Esophagus (tissue), 2 donors: Measurements from ENCODE around the gene COMMD10. TPM values are rescaled to one million over a fixed set of nuclear protein-coding genes. Genes with fewer than 3 reads are reported as not detected.
"Not testable (repeated sequence)": the region's sequence is repeated elsewhere in the genome, so short reads cannot be mapped to it uniquely, and the experiment has no call there.

ENCODE experiments used
- H3K27ac ChIP-seq, 2 donors: one replicate each; pipeline ENCODE4 v1.5.1; 2013; ENCODE audit warnings: low read depth in 2 of 2, mild to moderate bottlenecking in 2 of 2, inconsistent platforms in 1 of 2, low read length in 1 of 2, moderate library complexity in 1 of 2
- H3K27me3 ChIP-seq, 2 donors: one replicate each; pipeline ENCODE4 v1.6.1; 2013; ENCODE audit warnings: low read length in 2 of 2, control low read depth in 1 of 2, mild to moderate bottlenecking in 1 of 2; ENCODE audit not compliant: insufficient read depth in 2 of 2, control insufficient read depth in 1 of 2
- H3K36me3 ChIP-seq, 2 donors: one replicate each; pipeline ENCODE4 v1.6.1; 2013; ENCODE audit warnings: low read length in 1 of 2; ENCODE audit not compliant: control insufficient read depth in 2 of 2, insufficient read depth in 2 of 2
- H3K4me1 ChIP-seq, 2 donors: one replicate each; pipeline ENCODE4 v1.6.1; 2013; ENCODE audit warnings: low read length in 1 of 2; ENCODE audit not compliant: control insufficient read depth in 2 of 2, insufficient read depth in 2 of 2
- H3K4me3 ChIP-seq, 2 donors: one replicate each; pipeline ENCODE4 v1.5.1; 2013; ENCODE audit warnings: low read length in 2 of 2, mild to moderate bottlenecking in 2 of 2, low read depth in 1 of 2, moderate library complexity in 1 of 2
- H3K9me3 ChIP-seq, 2 donors: one replicate each; pipeline ENCODE4 v1.6.1; 2013; ENCODE audit warnings: mild to moderate bottlenecking in 2 of 2, low read depth in 1 of 2, low read length in 1 of 2, moderate library complexity in 1 of 2; ENCODE audit not compliant: control insufficient read depth in 2 of 2, insufficient read depth in 1 of 2
- WGBS, 2 donors: extraction: QIAGEN DNeasy Blood & Tissue Kit; methylation state at CpG; one replicate each; pipeline ENCODE4 v1.1.7; 2013; 5-methylcytosine and 5-hydroxymethylcytosine counted together
- polyA plus RNA-seq, 2 donors: library from polyadenylated mRNA; stranded (reverse); fragments of 200-250 nt; gene quantifications; one replicate each; pipeline ENCODE4 v1.2.3, GENCODE V29; 2013
- donor health status: healthy with polysubstance abuse.
- donor health status: Bipolar disorder and iron deficiency.

Gene COMMD10
- polyA plus RNA-seq, 2 donors = 13.2 to 19.8 TPM

DNA sequence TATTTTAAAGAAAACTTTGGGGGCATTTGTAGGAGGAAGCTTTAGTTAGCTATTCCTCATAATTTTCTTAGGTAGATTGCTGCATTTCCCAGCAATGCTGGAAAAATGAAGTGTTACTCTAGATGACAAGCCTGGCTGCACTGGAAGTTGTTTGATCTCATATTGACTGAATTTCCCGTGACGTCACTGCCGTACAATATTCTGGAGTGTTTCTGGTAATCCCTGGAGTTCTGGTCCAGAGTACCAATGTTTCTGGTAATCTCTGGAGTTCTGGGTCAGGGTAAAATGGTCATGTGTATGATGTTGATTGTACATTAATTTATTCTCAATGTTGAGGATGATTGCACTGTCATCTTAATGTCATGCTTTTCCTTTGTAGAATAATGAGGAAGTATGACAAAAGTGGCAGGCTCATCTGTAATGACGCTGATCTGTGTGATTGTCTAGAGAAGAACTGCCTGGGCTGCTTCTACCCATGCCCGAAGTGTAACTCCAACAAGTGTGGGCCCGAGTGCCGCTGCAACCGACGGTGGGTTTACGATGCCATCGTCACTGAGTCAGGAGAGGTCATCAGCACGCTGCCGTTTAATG is 26.4 kb upstream of the COMMD10 start:
- Histone ChIP-seq H3K27ac (no peak overlapping the region), H3K36me3 (no peaks in the 10 kb centered on the region), H3K9me3 (no peaks in the 10 kb centered on the region), H3K27me3 (no peaks in the 10 kb centered on the region), H3K4me3 (no peak overlapping the region), H3K4me1 (no peaks in the 10 kb centered on the region)
- WGBS, 2 donors = 83 to 84% methylated on average over 13 of the region's 13 CpGs

GRCh38 chr5:116062352-116062751 is 22.5 kb upstream of the COMMD10 start:
- no peaks in the 10 kb centered on the region for H3K27me3 ChIP-seq
- 61 to 72% methylated on average over 2 of the region's 2 CpGs for WGBS, 2 donors
- no peaks in the 10 kb centered on the region for H3K9me3 ChIP-seq
- H3K4me1 ChIP-seq = no peaks in the 10 kb centered on the region
- no peaks in the 10 kb centered on the region for H3K36me3 ChIP-seq
- H3K4me3 ChIP-seq = no peak overlapping the region
- no peak overlapping the region for H3K27ac ChIP-seq

GRCh38 chr5:116063950-116064349 is 20.9 kb upstream of the COMMD10 start:
- Histone ChIP-seq H3K4me1 (no peaks in the 10 kb centered on the region), H3K36me3 (no peaks in the 10 kb centered on the region), H3K27ac (no peak overlapping the region), H3K4me3 (no peak overlapping the region), H3K9me3 (no peaks in the 10 kb centered on the region), H3K27me3 (no peaks in the 10 kb centered on the region)
- WGBS, 2 donors = 83 to 91% methylated on average over 3 of the region's 3 CpGs

GRCh38 chr5:116068028-116068632 is 16.7 kb upstream of the COMMD10 start:
- WGBS, 2 donors = 13 to 15% methylated on average over 4 of the region's 4 CpGs
- no peaks in the 10 kb centered on the region for H3K9me3 ChIP-seq
- no peak overlapping the region for H3K4me3 ChIP-seq
- H3K27ac ChIP-seq = no peak overlapping the region
- no peaks in the 10 kb centered on the region for H3K4me1 ChIP-seq
- no peaks in the 10 kb centered on the region for H3K27me3 ChIP-seq
- no peaks in the 10 kb centered on the region for H3K36me3 ChIP-seq

DNA sequence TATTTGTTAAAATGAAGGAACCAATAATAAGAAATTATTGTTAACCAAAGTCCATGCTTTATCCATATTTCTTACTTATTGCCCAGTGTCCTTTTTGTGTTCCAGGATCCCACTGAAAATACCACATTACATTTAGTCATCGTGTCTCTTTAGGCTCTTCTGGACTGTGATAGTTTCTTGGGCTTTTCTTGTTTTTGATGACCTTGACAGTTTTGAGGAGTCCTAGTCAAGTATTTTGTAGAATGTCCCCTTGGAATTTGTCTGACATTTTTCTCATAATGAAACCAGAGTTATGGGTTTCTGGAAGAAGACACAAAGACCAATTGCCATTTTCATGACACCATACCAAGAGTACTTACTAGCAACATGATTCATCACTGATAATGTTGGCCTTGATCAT is 13.6 kb upstream of the COMMD10 start:
- Histone ChIP-seq H3K36me3 (no peaks in the 10 kb centered on the region), H3K27me3 (no peaks in the 10 kb centered on the region), H3K9me3 (no peaks in the 10 kb centered on the region), H3K4me3 (no peak overlapping the region), H3K27ac (no peak overlapping the region), H3K4me1 (no peaks in the 10 kb centered on the region)
- WGBS, 2 donors = 91 to 92% methylated on average over 1 of the region's 1 CpG

DNA sequence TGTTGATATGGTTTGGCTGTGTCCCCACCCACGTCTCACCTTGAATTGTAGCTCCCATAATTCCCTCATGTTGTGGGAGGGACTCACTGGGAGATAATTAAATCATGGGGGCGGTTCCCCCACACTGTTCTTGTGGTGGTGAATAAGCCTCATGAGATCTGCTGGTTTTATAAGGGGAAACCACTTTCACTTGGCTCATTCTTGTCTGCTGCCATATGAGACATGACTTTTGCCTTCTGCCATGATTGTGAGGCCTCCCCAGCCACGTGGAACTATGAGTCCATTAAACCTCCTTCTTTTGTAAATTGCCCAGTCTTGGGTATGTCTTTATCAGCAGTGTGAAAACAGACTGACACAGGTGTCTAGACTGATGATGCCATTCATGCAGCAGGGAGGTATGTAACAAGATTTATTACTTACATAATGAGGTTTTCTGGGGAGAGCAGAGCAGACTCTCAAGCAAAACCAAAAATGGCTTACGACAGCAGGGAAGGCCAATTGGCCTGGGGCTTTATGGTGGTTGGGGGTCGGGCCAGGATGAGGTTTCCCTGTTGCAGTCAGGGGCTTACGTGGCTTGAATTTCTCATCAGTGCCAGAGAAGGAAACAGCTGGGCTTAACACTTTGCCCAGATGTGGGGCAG is 9.5 kb upstream of the COMMD10 start:
- H3K4me3 ChIP-seq = no peak overlapping the region
- H3K36me3 ChIP-seq = no peaks in the 10 kb centered on the region
- H3K27me3 ChIP-seq = no peaks in the 10 kb centered on the region
- H3K27ac ChIP-seq = no peak overlapping the region
- no peaks in the 10 kb centered on the region for H3K4me1 ChIP-seq
- H3K9me3 ChIP-seq = no peaks in the 10 kb centered on the region
- 58 to 66% methylated on average over 6 of the region's 6 CpGs for WGBS, 2 donors

GRCh38 chr5:116076496-116076895 is 8.3 kb upstream of the COMMD10 start:
- Histone ChIP-seq H3K4me3 (no peak overlapping the region), H3K27me3 (no peaks in the 10 kb centered on the region), H3K4me1 (no peaks in the 10 kb centered on the region), H3K9me3 (no peaks in the 10 kb centered on the region), H3K36me3 (no peaks in the 10 kb centered on the region), H3K27ac (no peak overlapping the region)
- WGBS, 2 donors = 54 to 71% methylated on average over 1 of the region's 1 CpG

DNA sequence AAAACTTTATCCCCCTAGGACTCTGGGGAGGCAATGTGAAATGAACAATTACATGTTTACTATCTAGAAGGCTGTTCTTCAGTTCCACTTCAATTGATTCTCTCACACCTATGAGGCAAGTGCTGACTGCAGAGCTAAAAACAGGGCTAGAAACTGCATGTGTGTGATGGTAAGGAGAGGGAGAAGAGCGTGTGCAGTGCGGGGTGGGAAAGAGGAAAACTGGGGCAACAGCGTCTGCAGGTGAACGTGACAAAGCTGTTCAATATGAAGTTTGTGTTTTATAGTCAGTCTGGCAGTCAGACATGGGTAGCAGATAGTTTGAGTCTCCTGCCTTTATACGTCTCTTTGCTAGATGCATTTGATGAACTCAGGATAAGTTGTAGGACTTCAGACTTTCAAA is 6.6 kb upstream of the COMMD10 start:
- Histone ChIP-seq H3K9me3 (no peaks in the 10 kb centered on the region), H3K27me3 (no peaks in the 10 kb centered on the region), H3K4me3 (no peak overlapping the region), H3K4me1 (no peaks in the 10 kb centered on the region), H3K36me3 (no peaks in the 10 kb centered on the region), H3K27ac (no peak overlapping the region)
- 94 to 96% methylated on average over 5 of the region's 5 CpGs for WGBS, 2 donors

GRCh38 chr5:116084287-116084691 is 536 bp upstream of the COMMD10 start:
- Histone ChIP-seq H3K27me3 (no peaks in the 10 kb centered on the region), H3K4me1 (peaks cover 0 to 6% of the 10 kb centered on the region in 2 donors), H3K4me3 (peak overlapping the region; percentile 42 to 80), H3K36me3 (no peaks in the 10 kb centered on the region), H3K9me3 (no peaks in the 10 kb centered on the region), H3K27ac (no peak overlapping the region)
- WGBS, 2 donors = 10 to 15% methylated on average over 11 of the region's 11 CpGs

DNA sequence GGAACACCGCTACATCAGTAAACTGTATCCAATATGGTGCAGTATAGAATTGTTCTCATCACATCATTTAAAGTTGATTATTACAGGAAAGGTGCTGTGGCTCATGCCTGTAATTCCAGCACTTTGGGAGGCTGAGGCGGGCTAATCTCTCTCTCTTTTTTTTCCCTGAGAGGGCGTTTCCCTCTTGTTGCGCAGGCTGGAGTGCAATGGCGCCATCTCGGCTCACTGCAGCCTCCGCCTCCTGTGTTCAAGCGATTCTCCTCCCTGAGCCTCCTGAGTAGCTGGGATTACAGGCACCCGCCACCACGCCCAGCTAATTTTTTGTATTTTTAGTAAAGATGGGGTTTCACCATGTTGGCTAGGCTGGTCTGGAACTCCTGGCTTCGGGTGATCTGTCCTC is 1.5 kb downstream of the COMMD10 start:
- not testable (repeated sequence) for H3K27me3 ChIP-seq, H3K9me3 ChIP-seq, H3K4me1 ChIP-seq, H3K36me3 ChIP-seq, H3K27ac ChIP-seq, H3K4me3 ChIP-seq
- 97 to 99% methylated on average over 11 of the region's 11 CpGs for WGBS, 2 donors
